ENCODE results near the gene KIAA0513.

Gene KIAA0513

GRCh38 chr16:85007496-85008214, 19.9 kb upstream of the KIAA0513 start:
- DNase-seq: no peak
- no peaks in the 10 kb centered on the region for H3K9me3 ChIP-seq
- H3K36me3 ChIP-seq: peaks cover 9% of the 10 kb centered on the region
- no peak for TF ChIP-seq CTCF (IDR thresholded peaks at IDR 0.05; ENCODE audit: low read depth, low read length)
- peaks cover 3% of the 10 kb centered on the region; the same call in 1 of the 2 replicates for H3K27me3 ChIP-seq
- peaks cover 2% of the 10 kb centered on the region; the same call in 1 of the 2 replicates for H3K4me1 ChIP-seq
- H3K4me3 ChIP-seq (ENCODE audit: low read depth, low read length): no peak overlapping the region

GRCh38 chr16:85008271-85008670, 19.3 kb upstream of the KIAA0513 start:
- peaks cover 2% of the 10 kb centered on the region; the same call in 1 of the 2 replicates for H3K4me1 ChIP-seq
- H3K36me3 ChIP-seq: peaks cover 9% of the 10 kb centered on the region
- H3K9me3 ChIP-seq: no peaks in the 10 kb centered on the region
- no peak for DNase-seq
- TF ChIP-seq CTCF (IDR thresholded peaks at IDR 0.05; ENCODE audit: low read depth, low read length): no peak
- no peak overlapping the region for H3K4me3 ChIP-seq (ENCODE audit: low read depth, low read length)
- H3K27me3 ChIP-seq: peaks cover 3% of the 10 kb centered on the region; the same call in 1 of the 2 replicates

GRCh38 chr16:85010446-85010930, 17.1 kb upstream of the KIAA0513 start:
- Histone ChIP-seq H3K9me3 (no peaks in the 10 kb centered on the region), H3K36me3 (peaks cover 7% of the 10 kb centered on the region), H3K27me3 (peaks cover 3% of the 10 kb centered on the region; the same call in 1 of the 2 replicates), H3K4me3 (ENCODE audit: low read depth, low read length) (peak overlapping the region; percentile 98), H3K4me1 (peaks cover under 1% of the 10 kb centered on the region; the same call in 1 of the 2 replicates)
- TF ChIP-seq CTCF (IDR thresholded peaks at IDR 0.05; ENCODE audit: low read depth, low read length): no peak
- DNase-seq: no peak

- TF ChIP-seq CTCF (IDR thresholded peaks at IDR 0.05; ENCODE audit: low read depth, low read length): no peak
- peaks cover 3% of the 10 kb centered on the region; the same call in 1 of the 2 replicates for H3K27me3 ChIP-seq
- H3K4me1 ChIP-seq: no peaks in the 10 kb centered on the region
- DNase-seq: peak; percentile 90
- no peaks in the 10 kb centered on the region for H3K9me3 ChIP-seq
- H3K4me3 ChIP-seq (ENCODE audit: low read depth, low read length): peak within 1 kb of the TSS; percentile 98
- peaks cover 3% of the 10 kb centered on the region for H3K36me3 ChIP-seq
These were observed 16.4 kb upstream of the KIAA0513 start, which contains the start of gene ZDHHC7 for GRCh38 chr16:85010931-85011845. TSS of gene ZDHHC7 (minus strand) at chr16:85011535. CDS start at chr16:84990618, 20,917 bp downstream.

GRCh38 chr16:85011846-85012284, 15.7 kb upstream of the KIAA0513 start:
- H3K9me3 ChIP-seq: no peaks in the 10 kb centered on the region
- no peaks in the 10 kb centered on the region for H3K4me1 ChIP-seq
- peaks cover 3% of the 10 kb centered on the region for H3K36me3 ChIP-seq
- no peak for DNase-seq
- H3K4me3 ChIP-seq (ENCODE audit: low read depth, low read length): peak overlapping the region; percentile 98
- H3K27me3 ChIP-seq: peaks cover 3% of the 10 kb centered on the region; the same call in 1 of the 2 replicates
- no peak for TF ChIP-seq CTCF (IDR thresholded peaks at IDR 0.05; ENCODE audit: low read depth, low read length)
